MG63 (cell line): Measurements from ENCODE around the gene LAGE3. TPM values are rescaled to one million over a fixed set of nuclear protein-coding genes. Genes with fewer than 3 reads are reported as not detected.

Source experiments
- DNase-seq: peaks from one replicate; pipeline ENCODE4 v3.0.0-alpha.2; 2020
- H3K27me3 ChIP-seq: fragments of 250-450 bp; sonication (Bioruptor Pico); 2 replicates; pipeline ENCODE4 v1.5.1; 2020; ENCODE audit warnings: mild to moderate bottlenecking, moderate library complexity
- H3K36me3 ChIP-seq: fragments of 250-450 bp; sonication (Bioruptor Pico); 2 replicates; pipeline ENCODE4 v1.5.1; 2020; ENCODE audit warnings: mild to moderate bottlenecking, moderate library complexity
- H3K4me3 ChIP-seq: fragments of 250-450 bp; sonication (Bioruptor Pico); 2 replicates; pipeline ENCODE4 v1.5.1; 2020; ENCODE audit warnings: mild to moderate bottlenecking, moderate library complexity
- H3K9me3 ChIP-seq: fragments of 250-450 bp; sonication (Bioruptor Pico); 2 replicates; pipeline ENCODE4 v1.5.1; 2020; ENCODE audit warnings: mild to moderate bottlenecking, moderate library complexity
- total RNA-seq: library from RNA; depleted of rRNA; stranded (reverse); fragments of >200 nt; shearing (Covaris generic); gene quantifications from 2 replicates; pipeline ENCODE4 v1.2.3, GENCODE V29; 2014; ENCODE audit warnings: low replicate concordance

LAGE3 gene
- total RNA-seq, 1 experiment from 2014 or later = 25.7 TPM

GRCh38 chrX:154469114-154469513 lies 10.0 kb downstream of the LAGE3 start:
- H3K9me3 ChIP-seq = no peaks in the 10 kb centered on the region
- no peaks in the 10 kb centered on the region for H3K36me3 ChIP-seq
- no peaks in the 10 kb centered on the region for H3K27me3 ChIP-seq
- H3K4me3 ChIP-seq = no peak overlapping the region
- no peak for DNase-seq

GRCh38 chrX:154468217-154468616 lies 10.9 kb downstream of the LAGE3 start:
- Histone ChIP-seq H3K4me3 (no peak overlapping the region), H3K9me3 (no peaks in the 10 kb centered on the region), H3K27me3 (no peaks in the 10 kb centered on the region), H3K36me3 (no peaks in the 10 kb centered on the region)
- no peak for DNase-seq

DNA sequence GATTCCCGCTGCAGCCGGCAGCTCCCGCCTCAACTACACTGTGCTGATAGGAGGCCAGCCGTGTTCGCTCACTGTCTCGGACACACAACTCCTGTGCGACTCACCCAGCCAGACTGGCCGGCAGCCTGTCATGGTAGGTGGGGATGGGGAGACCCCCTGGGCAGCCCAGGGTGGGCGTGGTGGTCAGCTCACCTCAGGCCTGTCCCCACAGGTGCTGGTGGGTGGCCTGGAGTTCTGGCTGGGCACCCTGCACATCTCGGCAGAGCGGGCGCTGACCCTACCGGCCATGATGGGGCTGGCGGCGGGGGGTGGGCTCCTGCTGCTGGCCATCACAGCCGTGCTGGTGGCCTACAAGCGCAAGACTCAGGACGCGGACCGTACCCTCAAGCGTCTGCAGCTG lies 11.5 kb downstream of the LAGE3 start:
- DNase-seq = no peak
- Histone ChIP-seq H3K9me3 (no peaks in the 10 kb centered on the region), H3K4me3 (no peak overlapping the region), H3K36me3 (no peaks in the 10 kb centered on the region), H3K27me3 (no peaks in the 10 kb centered on the region)

- no peaks in the 10 kb centered on the region for H3K9me3 ChIP-seq
- no peaks in the 10 kb centered on the region for H3K27me3 ChIP-seq
- no peak overlapping the region for H3K4me3 ChIP-seq
- H3K36me3 ChIP-seq = no peaks in the 10 kb centered on the region
- no peak for DNase-seq
These were observed 12.2 kb downstream of the LAGE3 start for GRCh38 chrX:154466907-154467306.

DNA sequence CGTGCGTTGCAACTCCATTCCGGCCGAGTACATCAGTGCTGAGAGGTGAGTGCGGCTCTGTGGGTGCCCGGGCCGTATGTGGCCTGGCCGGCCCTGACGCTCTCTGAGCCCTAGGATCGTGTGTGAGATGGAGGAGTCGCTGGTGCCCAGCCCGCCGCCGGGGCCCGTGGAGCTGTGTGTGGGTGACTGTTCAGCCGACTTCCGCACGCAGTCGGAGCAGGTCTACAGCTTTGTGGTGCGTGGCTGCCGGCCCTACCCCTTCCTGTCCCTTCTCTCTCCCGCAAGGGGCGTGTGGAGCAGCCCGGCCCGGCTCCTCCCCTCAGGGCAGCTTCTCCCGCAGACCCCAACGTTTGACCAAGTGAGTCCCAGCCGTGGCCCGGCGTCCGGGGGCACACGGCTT lies 13.0 kb downstream of the LAGE3 start:
- no peaks in the 10 kb centered on the region for H3K36me3 ChIP-seq
- no peak for DNase-seq
- H3K9me3 ChIP-seq = no peaks in the 10 kb centered on the region
- H3K27me3 ChIP-seq = no peaks in the 10 kb centered on the region
- no peak overlapping the region for H3K4me3 ChIP-seq

GRCh38 chrX:154465601-154466000 lies 13.5 kb downstream of the LAGE3 start:
- H3K27me3 ChIP-seq = no peaks in the 10 kb centered on the region

DNA sequence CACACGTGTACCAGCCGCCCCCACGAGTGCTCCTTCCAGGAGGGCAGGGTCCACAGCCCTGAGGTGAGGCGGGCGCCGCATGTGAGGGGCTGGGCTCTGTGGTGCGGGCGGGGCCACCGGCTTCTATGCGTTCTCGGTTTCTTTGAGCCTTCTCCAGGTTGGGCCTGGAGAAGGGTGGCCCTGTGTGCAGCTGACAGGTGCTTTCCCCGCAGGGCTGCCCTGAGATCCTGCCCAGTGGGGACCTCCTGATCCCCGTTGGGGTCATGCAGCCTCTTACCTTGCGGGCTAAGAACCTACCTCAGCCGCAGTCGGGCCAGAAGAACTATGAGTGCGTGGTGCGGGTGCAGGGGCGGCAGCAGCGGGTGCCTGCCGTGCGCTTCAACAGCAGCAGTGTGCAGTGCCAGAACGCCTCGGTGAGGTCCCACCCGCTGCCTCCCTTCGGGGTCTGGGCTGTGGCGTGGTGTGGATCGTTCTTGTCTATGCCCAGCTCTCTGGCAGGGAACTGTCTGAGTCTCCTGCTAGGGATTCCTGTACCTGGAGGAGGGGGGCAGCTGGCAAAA lies 14.2 kb downstream of the LAGE3 start:
- H3K36me3 ChIP-seq = no peaks in the 10 kb centered on the region
- no peak for DNase-seq
- no peaks in the 10 kb centered on the region for H3K9me3 ChIP-seq
- no peaks in the 10 kb centered on the region for H3K27me3 ChIP-seq
- H3K4me3 ChIP-seq = no peak overlapping the region

More at GRCh38 chrX:154465601-154466000, 13.5 kb downstream of the LAGE3 start:
- no peak for DNase-seq
- Histone ChIP-seq H3K9me3 (no peaks in the 10 kb centered on the region), H3K4me3 (no peak overlapping the region), H3K36me3 (no peaks in the 10 kb centered on the region)

GRCh38 chrX:154463611-154464220 lies 15.4 kb downstream of the LAGE3 start:
- DNase-seq = no peak
- no peaks in the 10 kb centered on the region for H3K36me3 ChIP-seq
- no peaks in the 10 kb centered on the region for H3K9me3 ChIP-seq
- H3K4me3 ChIP-seq = no peak overlapping the region
- H3K27me3 ChIP-seq = no peaks in the 10 kb centered on the region

GRCh38 chrX:154462396-154462795 lies 16.7 kb downstream of the LAGE3 start:
- H3K36me3 ChIP-seq = no peaks in the 10 kb centered on the region
- H3K4me3 ChIP-seq = no peak overlapping the region
- H3K9me3 ChIP-seq = no peaks in the 10 kb centered on the region
- H3K27me3 ChIP-seq = no peaks in the 10 kb centered on the region
- no peak for DNase-seq

DNA sequence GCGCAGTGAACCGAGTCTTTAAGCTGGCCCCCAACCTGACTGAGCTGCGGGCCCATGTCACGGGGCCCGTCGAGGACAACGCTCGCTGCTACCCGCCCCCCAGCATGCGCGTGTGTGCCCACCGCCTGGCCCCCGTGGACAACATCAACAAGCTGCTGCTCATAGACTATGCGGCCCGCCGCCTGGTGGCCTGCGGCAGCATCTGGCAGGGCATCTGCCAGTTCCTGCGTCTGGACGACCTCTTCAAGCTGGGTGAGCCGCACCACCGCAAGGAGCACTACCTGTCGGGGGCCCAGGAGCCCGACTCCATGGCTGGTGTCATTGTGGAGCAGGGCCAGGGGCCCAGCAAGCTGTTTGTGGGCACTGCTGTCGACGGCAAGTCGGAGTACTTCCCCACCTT lies 18.8 kb downstream of the LAGE3 start:
- H3K4me3 ChIP-seq = no peak overlapping the region
- H3K9me3 ChIP-seq = no peaks in the 10 kb centered on the region
- no peaks in the 10 kb centered on the region for H3K27me3 ChIP-seq
- DNase-seq = no peak
- H3K36me3 ChIP-seq = no peaks in the 10 kb centered on the region

DNA sequence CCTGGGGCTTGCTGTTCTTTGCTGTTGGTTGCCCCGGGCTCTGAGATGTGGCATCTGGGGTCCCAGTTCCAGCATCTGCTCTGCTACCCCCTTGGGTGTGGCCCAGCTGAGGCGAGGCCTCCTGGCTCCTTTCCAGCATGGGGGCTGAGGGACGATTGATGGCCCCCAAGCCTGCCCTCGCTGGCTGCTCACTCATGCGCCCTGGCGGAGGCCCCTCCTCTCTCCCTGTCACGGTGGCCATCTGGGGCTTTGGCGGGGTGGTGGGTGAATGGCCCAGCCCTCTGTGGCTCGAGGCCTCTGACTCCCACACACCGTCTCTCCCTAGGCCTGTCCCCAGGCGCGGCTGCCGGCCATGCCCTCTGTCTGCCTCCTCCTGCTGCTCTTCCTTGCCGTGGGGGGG lies 19.2 kb downstream of the LAGE3 start:
- no peak for DNase-seq
- Histone ChIP-seq H3K4me3 (no peak overlapping the region), H3K27me3 (no peaks in the 10 kb centered on the region), H3K36me3 (no peaks in the 10 kb centered on the region), H3K9me3 (no peaks in the 10 kb centered on the region)

DNA sequence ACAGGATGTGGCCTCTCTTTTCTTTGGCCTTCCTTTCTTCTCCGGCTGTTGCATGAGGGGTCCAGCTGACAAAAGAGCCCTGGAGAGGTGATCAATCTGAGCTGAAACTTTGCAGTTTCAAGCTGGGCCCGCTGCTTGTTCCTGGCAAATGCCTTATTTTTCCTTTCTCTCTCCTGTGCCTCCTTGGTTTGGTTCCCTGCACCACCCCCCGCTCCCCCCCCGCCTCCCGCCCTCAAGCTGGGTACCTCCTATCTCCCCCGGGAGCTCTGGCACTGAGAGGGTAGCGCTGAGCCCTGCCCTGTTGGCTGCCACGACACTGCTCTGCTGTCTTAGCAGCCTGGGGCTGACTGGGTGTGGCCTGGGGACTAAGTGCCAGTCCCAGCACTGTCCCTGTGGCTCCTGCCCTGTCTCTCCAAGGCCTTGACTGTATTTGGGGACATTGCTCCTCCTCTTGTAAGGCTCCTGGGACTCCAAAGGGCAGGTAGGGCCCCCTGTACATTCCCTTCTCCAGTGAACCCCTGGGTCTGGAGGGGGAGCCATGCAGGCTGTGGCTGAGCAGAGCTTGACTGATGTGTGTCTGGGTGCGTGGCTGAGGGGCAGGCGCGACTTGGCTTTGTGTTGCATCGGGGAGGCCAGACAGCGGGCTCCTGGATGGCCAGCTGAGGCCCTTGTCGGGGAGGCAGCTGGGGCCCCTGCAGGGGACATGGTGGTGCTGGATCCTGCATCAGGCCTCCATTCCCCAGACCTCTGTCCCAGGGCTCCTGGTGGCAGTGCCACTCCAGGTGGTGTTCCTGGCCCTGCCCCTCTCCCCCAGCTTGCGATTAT lies 19.9 kb downstream of the LAGE3 start:
- DNase-seq = peak; percentile 22
- Histone ChIP-seq H3K27me3 (no peaks in the 10 kb centered on the region), H3K36me3 (no peaks in the 10 kb centered on the region), H3K4me3 (peak overlapping the region; percentile 52), H3K9me3 (no peaks in the 10 kb centered on the region)

GRCh38 chrX:154458116-154458953 lies 20.7 kb downstream of the LAGE3 start, which contains the start of gene PLXNA3:
PLXNA3 (plus strand) TSS chrX:154458281; CDS start chrX:154460184, 1,903 bp downstream.
- DNase-seq = peak; percentile 41

DNA sequence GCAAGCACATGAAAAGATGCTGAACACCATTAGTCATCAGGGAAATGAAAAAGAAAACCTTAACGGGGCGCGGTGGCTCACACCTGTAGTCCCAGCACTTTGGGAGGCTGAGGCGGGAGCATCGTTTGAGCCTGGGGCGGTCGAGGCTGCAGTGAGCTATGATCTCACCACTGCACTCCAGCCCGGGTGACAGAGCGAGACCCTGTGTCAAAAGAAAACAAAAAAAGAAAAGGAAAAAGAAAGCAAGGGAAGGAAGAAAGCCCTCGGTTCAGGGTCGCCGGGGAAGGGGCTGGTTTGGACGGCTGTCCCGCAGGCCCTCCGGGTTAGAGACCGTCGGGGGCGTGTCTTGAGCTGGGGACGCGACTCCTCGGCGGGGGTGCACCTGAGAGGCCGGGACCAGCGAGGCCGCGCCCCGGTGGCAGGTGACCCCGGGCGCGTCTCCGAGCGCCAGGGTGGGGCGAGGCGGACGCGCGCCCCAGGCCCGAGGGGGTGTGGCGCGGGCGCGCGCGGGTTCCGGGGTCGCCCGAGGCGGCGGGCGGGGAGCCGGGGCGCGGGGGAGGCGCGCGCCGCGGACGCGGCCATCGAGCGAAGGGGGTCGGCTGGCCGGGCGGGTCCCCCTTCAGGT lies 21.5 kb downstream of the LAGE3 start:
- Histone ChIP-seq H3K9me3 (no peaks in the 10 kb centered on the region), H3K4me3 (peak overlapping the region; percentile 46), H3K36me3 (no peaks in the 10 kb centered on the region), H3K27me3 (no peaks in the 10 kb centered on the region)
- DNase-seq = peak; percentile 18

More at GRCh38 chrX:154458116-154458953, 20.7 kb downstream of the LAGE3 start, which contains the start of gene PLXNA3:
- Histone ChIP-seq H3K4me3 (peak within 1 kb of the TSS; percentile 52), H3K9me3 (no peaks in the 10 kb centered on the region), H3K36me3 (no peaks in the 10 kb centered on the region), H3K27me3 (no peaks in the 10 kb centered on the region)

- no peaks in the 10 kb centered on the region for H3K9me3 ChIP-seq
- H3K4me3 ChIP-seq = no peak overlapping the region
- H3K36me3 ChIP-seq = no peaks in the 10 kb centered on the region
- H3K27me3 ChIP-seq = no peaks in the 10 kb centered on the region
- DNase-seq = no peak
These were observed 26.3 kb downstream of the LAGE3 start for GRCh38 chrX:154452823-154453222.

DNA sequence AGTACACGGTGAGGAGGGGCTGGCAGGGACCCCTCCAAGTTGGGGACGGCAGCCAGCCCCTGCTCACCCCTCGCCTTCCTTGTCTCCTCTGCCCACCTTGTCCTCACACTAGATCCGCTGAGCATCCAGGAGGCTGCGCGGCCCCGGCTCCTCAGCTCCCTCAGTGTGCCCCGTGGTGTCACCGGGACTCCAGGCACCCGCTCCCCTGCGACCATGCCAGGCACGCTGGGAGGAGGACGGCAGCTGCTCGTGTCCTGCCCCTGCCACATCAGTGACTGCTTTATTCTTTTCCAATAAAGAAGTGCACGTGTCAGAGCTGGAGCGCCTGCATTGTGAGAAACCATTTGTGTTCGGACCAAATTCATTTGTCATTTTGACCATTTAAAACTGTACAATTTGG lies 28.8 kb downstream of the LAGE3 start:
- no peak for DNase-seq
- Histone ChIP-seq H3K36me3 (no peaks in the 10 kb centered on the region), H3K27me3 (no peaks in the 10 kb centered on the region), H3K9me3 (no peaks in the 10 kb centered on the region), H3K4me3 (no peak overlapping the region)
